DOHH2 (cell line): ENCODE results near the gene CAPG.

ENCODE experiments used
- H3F3A ChIP-seq: fragments of 200-600 bp; sonication (generic), shearing (Covaris generic); 2 replicates; pipeline ENCODE4 v1.6.0; 2016; ENCODE audit warnings: antibody characterized with exemption, mild to moderate bottlenecking; ENCODE audit not compliant: control insufficient read depth, insufficient read depth
- H3K27ac ChIP-seq: fragments of 200-600 bp; sonication (generic); 2 replicates; pipeline ENCODE4 v1.5.1; 2014; ENCODE audit warnings: low read depth, mild to moderate bottlenecking, low read length, moderate library complexity
- H3K27me3 ChIP-seq: fragments of 200-600 bp; sonication (generic); 2 replicates; pipeline ENCODE4 v1.6.1; 2014; ENCODE audit warnings: mild to moderate bottlenecking, low read length, mixed read lengths; ENCODE audit not compliant: control insufficient read depth
- H3K36me3 ChIP-seq: fragments of 200-600 bp; sonication (generic); 2 replicates; pipeline ENCODE4 v1.6.1; 2014; ENCODE audit warnings: mild to moderate bottlenecking, low read length, moderate library complexity, mixed read lengths; ENCODE audit not compliant: control insufficient read depth
- H3K4me1 ChIP-seq: fragments of 200-600 bp; sonication (generic); 2 replicates; pipeline ENCODE4 v1.6.1; 2014; ENCODE audit warnings: mild to moderate bottlenecking, low read length, mixed read lengths; ENCODE audit not compliant: control insufficient read depth
- H3K4me2 ChIP-seq: fragments of 200-600 bp; sonication (generic); 2 replicates; pipeline ENCODE4 v1.6.0; 2014; ENCODE audit warnings: mild to moderate bottlenecking, low read length, moderate library complexity
- H3K4me3 ChIP-seq: fragments of 200-600 bp; sonication (generic); 2 replicates; pipeline ENCODE4 v1.5.1; 2014; ENCODE audit warnings: mild to moderate bottlenecking, low read length, mixed read lengths
- H3K79me2 ChIP-seq: fragments of 200-600 bp; sonication (generic); 2 replicates; pipeline ENCODE4 v1.6.1; 2014; ENCODE audit warnings: mild to moderate bottlenecking, low read length, mixed read lengths; ENCODE audit not compliant: control insufficient read depth
- H3K9me2 ChIP-seq: fragments of 200-600 bp; sonication (generic); replicated peaks from 2 replicates; pipeline ENCODE4 v1.6.1; 2014; ENCODE audit warnings: mild to moderate bottlenecking, low read length, mixed read lengths; ENCODE audit not compliant: control insufficient read depth
- H3K9me3 ChIP-seq: fragments of 200-600 bp; sonication (generic); 2 replicates; pipeline ENCODE4 v1.6.1; 2014; ENCODE audit warnings: antibody characterized with exemption, low read length, mixed read lengths; ENCODE audit not compliant: control insufficient read depth, insufficient read depth
- H4K20me1 ChIP-seq: fragments of 200-600 bp; sonication (generic); 2 replicates; pipeline ENCODE4 v1.6.0; 2014; ENCODE audit warnings: low read depth, mild to moderate bottlenecking, antibody characterized with exemption, low read length, moderate library complexity; ENCODE audit not compliant: control insufficient read depth, insufficient read depth
- EZH2phosphoT487 ChIP-seq: fragments of 200-600 bp; sonication (generic); IDR thresholded peaks from 2 replicates; pipeline ENCODE4 v1.6.1; 2017; ENCODE audit warnings: borderline replicate concordance, mild to moderate bottlenecking, antibody characterized with exemption, low read length, moderate library complexity, mixed read lengths
- TF ChIP-seq, protein P1 (sequence below): fragments of 200-600 bp; sonication (generic); IDR thresholded peaks from one replicate; pipeline ENCODE4 v1.5.1; 2014; ENCODE audit warnings: antibody characterized with exemption, mild to moderate bottlenecking, low read depth, low read length; ENCODE audit not compliant: poor library complexity, severe bottlenecking

Gene CAPG

DNA sequence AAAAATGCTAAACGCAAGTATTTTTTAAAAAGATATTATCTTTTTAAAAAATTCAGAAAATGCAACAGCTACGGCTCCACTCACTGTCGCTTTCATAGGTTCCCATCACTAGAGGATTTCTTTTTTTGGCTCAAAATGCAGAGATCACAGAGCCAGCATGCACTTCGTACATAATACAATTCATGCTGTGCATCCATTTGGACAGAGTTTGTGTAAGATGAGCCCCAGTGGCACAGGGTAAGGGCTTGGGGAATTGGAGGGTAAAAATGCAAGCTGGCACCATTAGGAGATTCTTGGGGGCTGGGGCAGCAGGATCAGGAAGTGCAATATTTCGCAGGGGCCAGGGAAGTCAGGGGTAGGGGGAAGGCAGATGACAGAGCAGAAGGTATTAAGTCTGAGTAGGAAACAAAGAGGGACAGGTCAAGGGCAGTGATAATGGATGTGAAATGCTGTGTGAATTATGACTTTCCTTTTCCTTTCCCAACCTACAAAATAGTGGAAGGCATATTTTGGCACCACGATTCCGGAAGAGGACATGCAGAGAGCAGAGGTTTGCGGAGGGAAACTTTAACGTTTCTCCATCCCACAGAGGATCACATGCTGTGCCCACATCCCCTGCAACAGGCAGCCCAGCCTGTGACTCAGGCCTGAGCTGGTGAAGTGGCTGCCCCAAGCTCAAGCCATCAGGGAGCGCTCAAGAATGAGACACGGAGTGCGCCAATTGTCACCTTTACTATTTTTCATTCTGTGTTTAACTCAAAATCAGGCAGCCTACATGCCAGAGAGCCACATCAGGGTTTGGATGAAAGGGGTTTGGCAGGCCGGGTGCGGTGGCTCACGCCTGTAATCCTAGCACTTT lies 4.7 kb downstream of the CAPG start:
- H4K20me1 ChIP-seq = no peaks in the 10 kb centered on the region
- H3K9me3 ChIP-seq = peaks cover 2% of the 10 kb centered on the region; the same call in 1 of the 2 replicates
- H3K4me2 ChIP-seq = no peak overlapping the region
- peaks cover 21% of the 10 kb centered on the region for H3K4me1 ChIP-seq
- no peaks in the 10 kb centered on the region for H3K79me2 ChIP-seq
- no peaks in the 10 kb centered on the region for H3K27me3 ChIP-seq
- TF ChIP-seq, protein P1, sequence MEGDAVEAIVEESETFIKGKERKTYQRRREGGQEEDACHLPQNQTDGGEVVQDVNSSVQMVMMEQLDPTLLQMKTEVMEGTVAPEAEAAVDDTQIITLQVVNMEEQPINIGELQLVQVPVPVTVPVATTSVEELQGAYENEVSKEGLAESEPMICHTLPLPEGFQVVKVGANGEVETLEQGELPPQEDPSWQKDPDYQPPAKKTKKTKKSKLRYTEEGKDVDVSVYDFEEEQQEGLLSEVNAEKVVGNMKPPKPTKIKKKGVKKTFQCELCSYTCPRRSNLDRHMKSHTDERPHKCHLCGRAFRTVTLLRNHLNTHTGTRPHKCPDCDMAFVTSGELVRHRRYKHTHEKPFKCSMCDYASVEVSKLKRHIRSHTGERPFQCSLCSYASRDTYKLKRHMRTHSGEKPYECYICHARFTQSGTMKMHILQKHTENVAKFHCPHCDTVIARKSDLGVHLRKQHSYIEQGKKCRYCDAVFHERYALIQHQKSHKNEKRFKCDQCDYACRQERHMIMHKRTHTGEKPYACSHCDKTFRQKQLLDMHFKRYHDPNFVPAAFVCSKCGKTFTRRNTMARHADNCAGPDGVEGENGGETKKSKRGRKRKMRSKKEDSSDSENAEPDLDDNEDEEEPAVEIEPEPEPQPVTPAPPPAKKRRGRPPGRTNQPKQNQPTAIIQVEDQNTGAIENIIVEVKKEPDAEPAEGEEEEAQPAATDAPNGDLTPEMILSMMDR = no peak
- TF ChIP-seq EZH2phosphoT487 = no peak
- no peak overlapping the region for H3K4me3 ChIP-seq
- H3K9me2 ChIP-seq = no peaks in the 10 kb centered on the region
- H3F3A ChIP-seq = no peaks in the 10 kb centered on the region
- no peaks in the 10 kb centered on the region for H3K36me3 ChIP-seq
- H3K27ac ChIP-seq = no peak overlapping the region

DNA sequence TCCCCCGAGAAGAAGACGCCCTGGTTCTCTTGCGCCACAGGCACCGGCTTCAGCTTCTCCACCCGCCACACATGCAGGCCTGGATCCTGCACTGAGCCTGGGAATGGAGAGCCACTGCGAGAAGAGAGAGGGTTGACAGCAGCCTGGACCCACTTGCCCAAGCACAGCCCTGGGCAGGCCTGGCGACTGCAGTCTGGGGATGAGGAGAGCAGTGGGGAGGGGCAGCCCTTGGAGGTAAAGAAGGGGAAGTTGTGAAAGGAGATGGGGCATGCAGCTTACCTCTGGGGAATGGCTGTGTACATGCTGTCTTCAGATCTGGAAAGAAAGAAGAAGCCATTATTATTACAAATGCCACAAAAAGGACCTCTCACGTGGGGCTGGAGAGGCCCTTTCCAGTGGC lies 8.3 kb downstream of the CAPG start:
- Histone ChIP-seq H3K4me2 (no peak overlapping the region), H3K9me2 (no peaks in the 10 kb centered on the region), H3F3A (no peaks in the 10 kb centered on the region), H3K27me3 (no peaks in the 10 kb centered on the region), H3K36me3 (no peaks in the 10 kb centered on the region), H3K27ac (no peak overlapping the region), H3K4me3 (no peak overlapping the region), H4K20me1 (no peaks in the 10 kb centered on the region), H3K4me1 (no peaks in the 10 kb centered on the region), H3K9me3 (peaks cover 2% of the 10 kb centered on the region; the same call in 1 of the 2 replicates), H3K79me2 (no peaks in the 10 kb centered on the region)
- no peak for TF ChIP-seq EZH2phosphoT487
- TF ChIP-seq, protein P1 = no peak

DNA sequence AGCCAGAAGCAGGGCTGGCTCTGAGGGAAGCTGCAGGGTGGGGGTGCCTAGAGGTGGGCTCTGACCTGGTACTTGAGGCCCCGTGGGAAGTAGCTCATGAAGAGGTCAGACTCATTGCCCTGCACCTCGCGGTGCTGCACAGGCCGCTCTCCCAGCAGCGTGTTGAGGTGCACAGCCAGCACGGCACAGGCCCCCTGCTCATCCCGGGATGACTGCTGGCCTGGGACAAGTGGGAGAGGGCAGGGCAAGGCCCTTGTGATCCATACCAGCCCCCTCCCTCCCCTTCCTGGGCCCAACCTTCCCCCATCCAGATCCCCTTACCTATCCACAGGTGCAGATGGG lies 8.7 kb downstream of the CAPG start:
- H3K9me2 ChIP-seq = no peaks in the 10 kb centered on the region
- no peak overlapping the region for H3K4me2 ChIP-seq
- H3K79me2 ChIP-seq = no peaks in the 10 kb centered on the region
- H3K27ac ChIP-seq = no peak overlapping the region
- H3K36me3 ChIP-seq = no peaks in the 10 kb centered on the region
- no peaks in the 10 kb centered on the region for H3F3A ChIP-seq
- no peak overlapping the region for H3K4me3 ChIP-seq
- TF ChIP-seq EZH2phosphoT487 = no peak
- TF ChIP-seq, protein P1 = no peak
- no peaks in the 10 kb centered on the region for H3K27me3 ChIP-seq
- H4K20me1 ChIP-seq = no peaks in the 10 kb centered on the region
- peaks cover 2% of the 10 kb centered on the region; the same call in 1 of the 2 replicates for H3K9me3 ChIP-seq
- no peaks in the 10 kb centered on the region for H3K4me1 ChIP-seq
